IMR-90 (cell line): ENCODE measurements around the gene EMSY. TPM values are rescaled to one million over a fixed set of nuclear protein-coding genes. Genes with fewer than 3 reads are reported as not detected.

ENCODE experiments used
- ATAC-seq: fragments of 200-7000 bp; cut with Tn5 transposase; 2 replicates; pipeline ENCODE4 v1.9.1; 2020; ENCODE audit warnings: low read depth, mild to moderate bottlenecking, moderate library complexity
- BruUV-seq: library from RNA; stranded (reverse); fragments of 400-500 nt; replicated peaks from 2 replicates; lab custom pipeline; 2021; lab: Mats Ljungman, UMichigan
- CTCF ChIA-PET: fragments of 300-600 bp; formaldehyde crosslinking; extraction: SDS; loops from one replicate; lab custom pipeline; 2021; ENCODE audit warnings: antibody characterized with exemption; lab: Yijun Ruan, JAX
- POLR2A ChIA-PET: fragments of 300-600 bp; sonication (Branson Sonifier 250); formaldehyde crosslinking; loops from one replicate; lab custom pipeline; 2022; ENCODE audit warnings: antibody characterized with exemption; ENCODE audit not compliant: unreplicated experiment; lab: Charles Lee
- DNase-seq: peaks from one replicate; pipeline ENCODE4 v3.0.0; 2013
- H2AFZ ChIP-seq: replicated peaks from 2 replicates; pipeline ENCODE3; 2013; ENCODE audit warnings: low read length, mild to moderate bottlenecking; ENCODE audit not compliant: poor library complexity
- H2AK5ac ChIP-seq: 2 replicates; pipeline ENCODE4 v1.6.1; 2013; ENCODE audit warnings: low read depth, low read length, inconsistent platforms
- H2AK9ac ChIP-seq: replicated peaks from 2 replicates; pipeline ENCODE3; 2013; ENCODE audit warnings: mild to moderate bottlenecking, low read depth, low read length, moderate library complexity; ENCODE audit not compliant: poor library complexity
- H2BK120ac ChIP-seq: 2 replicates; pipeline ENCODE4 v1.6.1; 2013; ENCODE audit warnings: low read depth, low read length, inconsistent platforms
- H2BK15ac ChIP-seq: 3 replicates; pipeline ENCODE4 v1.6.1; 2013; ENCODE audit warnings: low read depth, low read length, inconsistent platforms
- H2BK20ac ChIP-seq: 2 replicates; pipeline ENCODE4 v1.6.1; 2013; ENCODE audit warnings: low read depth, mild to moderate bottlenecking, inconsistent platforms, low read length, moderate library complexity
- H2BK5ac ChIP-seq: 2 replicates; pipeline ENCODE4 v1.6.1; 2013; ENCODE audit warnings: mild to moderate bottlenecking, low read depth, low read length, inconsistent platforms; ENCODE audit not compliant: poor library complexity, severe bottlenecking
- H3K14ac ChIP-seq: replicated peaks from 2 replicates; pipeline ENCODE4 v1.6.1; 2013; ENCODE audit warnings: low read depth, low read length, inconsistent platforms
- H3K18ac ChIP-seq: 2 replicates; pipeline ENCODE4 v1.6.1; 2013; ENCODE audit warnings: low read depth, low read length, control low read depth
- H3K23ac ChIP-seq: 2 replicates; pipeline ENCODE4 v1.6.1; 2013; ENCODE audit warnings: low read depth, low read length, inconsistent platforms
- H3K27ac ChIP-seq: 2 replicates; pipeline ENCODE4 v1.5.1; 2013; ENCODE audit warnings: mild to moderate bottlenecking, control low read depth, low read length; ENCODE audit not compliant: insufficient read depth
- H3K27me3 ChIP-seq: 2 replicates; pipeline ENCODE4 v1.6.1; 2013; ENCODE audit warnings: low read length; ENCODE audit not compliant: control insufficient read depth, insufficient read depth
- H3K36me3 ChIP-seq: 2 replicates; pipeline ENCODE4 v1.6.1; 2013; ENCODE audit warnings: low read length, mixed read lengths; ENCODE audit not compliant: control insufficient read depth, insufficient read depth
- H3K4ac ChIP-seq: 2 replicates; pipeline ENCODE4 v1.6.1; 2013; ENCODE audit warnings: low read depth, low read length, inconsistent platforms
- H3K4me1 ChIP-seq: 2 replicates; pipeline ENCODE4 v1.6.1; 2013; ENCODE audit warnings: low read length, mixed read lengths; ENCODE audit not compliant: control insufficient read depth, insufficient read depth
- H3K4me2 ChIP-seq: 2 replicates; pipeline ENCODE4 v1.6.1; 2013; ENCODE audit warnings: low read depth, mild to moderate bottlenecking, control low read depth, low read length, moderate library complexity
- H3K4me3 ChIP-seq: 2 replicates; pipeline ENCODE4 v1.5.1; 2013; ENCODE audit warnings: low read depth, mild to moderate bottlenecking, control low read depth, low read length, moderate library complexity; ENCODE audit not compliant: insufficient read depth
- H3K56ac ChIP-seq: 2 replicates; pipeline ENCODE4 v1.6.1; 2013; ENCODE audit warnings: low read length, inconsistent platforms; ENCODE audit not compliant: insufficient read depth; ENCODE audit errors: extremely low read depth
- H3K79me1 ChIP-seq, 2 experiments: 2 replicates each; pipeline ENCODE4 v1.6.1; 2013; ENCODE audit warnings: low read length in 2 of 2, inconsistent platforms in 1 of 2, low read depth in 1 of 2
- H3K9ac ChIP-seq: 2 replicates; pipeline ENCODE4 v1.6.1; 2013; ENCODE audit warnings: low read depth, low read length, control low read depth
- H3K9me1 ChIP-seq: 2 replicates; pipeline ENCODE4 v1.6.1; 2013; ENCODE audit warnings: low read length, inconsistent platforms; ENCODE audit not compliant: insufficient read depth
- H3K9me3 ChIP-seq: 2 replicates; pipeline ENCODE4 v1.6.1; 2013; ENCODE audit warnings: low read length; ENCODE audit not compliant: control insufficient read depth, insufficient read depth
- H4K20me1 ChIP-seq: 2 replicates; pipeline ENCODE4 v1.6.1; 2013; ENCODE audit warnings: low read length, inconsistent platforms; ENCODE audit not compliant: insufficient read depth
- H4K5ac ChIP-seq: 2 replicates; pipeline ENCODE4 v1.6.1; 2013; ENCODE audit warnings: mild to moderate bottlenecking, low read depth, low read length, control low read depth
- H4K8ac ChIP-seq, 2 experiments: 2 replicates each; pipeline ENCODE4 v1.6.1; 2013; ENCODE audit warnings: low read depth in 2 of 2, low read length in 2 of 2, control low read depth in 1 of 2, inconsistent platforms in 1 of 2
- H4K91ac ChIP-seq: 2 replicates; pipeline ENCODE4 v1.6.1; 2013; ENCODE audit warnings: low read depth, low read length, inconsistent platforms; ENCODE audit not compliant: insufficient read depth
- FOS ChIP-seq: fragments of 150-350 bp; IDR thresholded peaks from 2 replicates; pipeline ENCODE4 v1.6.1; 2016; ENCODE audit warnings: low read depth, low read length
- WGBS, 2 experiments: methylation state at CpG; one replicate each; pipeline versions ENCODE4 v1.1.5 to v1.1.7; 2013; ENCODE audit warnings: missing lambda C conversion rate in 2 of 2; ENCODE audit not compliant: insufficient read length in 1 of 2; ENCODE audit errors: extremely low coverage in 2 of 2; 5-methylcytosine and 5-hydroxymethylcytosine counted together
- dilution Hi-C: fragments of 300-500 bp; cut with HindIII; formaldehyde crosslinking; loops from one replicate; pipeline ENCODE4 v1.14.3; 2018; ENCODE audit warnings: low sequenced_read_pairs; ENCODE audit not compliant: unreplicated experiment
- in situ Hi-C: fragments of 300-500 bp; cut with MboI; formaldehyde crosslinking; loops from 3 replicates; pipeline ENCODE4 v1.14.3; 2019; ENCODE audit warnings: low sequenced_read_pairs, inconsistent platforms, mixed read lengths
- intact Hi-C: fragments of 100-400 bp; cut with micrococcal nuclease; formaldehyde crosslinking; loops from 2 replicates; pipeline ENCODE4 v1.10.0; 2022
- polyA plus RNA-seq, 3 experiments: library from polyadenylated mRNA; depleted of rRNA; stranded (reverse); fragments of >200 nt; gene quantifications; 2 replicates each; pipeline ENCODE4 v1.2.3, GENCODE V29; 2012; ENCODE audit warnings: low replicate concordance in 1 of 3
- total RNA-seq: library from RNA; depleted of rRNA; stranded (reverse); fragments of >200 nt; gene quantifications from 2 replicates; pipeline ENCODE4 v1.2.3, GENCODE V29; 2012

EMSY gene
- total and polyA plus RNA-seq, 2 of the 4 experiments (the other 2 are of a cell fraction): 14.1 to 22.0 TPM

GRCh38 chr11:76562541-76562940 lies 117.7 kb downstream of the EMSY start:
- CTCF ChIA-PET: no interaction called here
- no CpG with 5 or more reads among the region's 3 CpGs for WGBS, 2 experiments
- Histone ChIP-seq H3K9me3 (no peaks in the 10 kb centered on the region; the same call in 1 of the 2 replicates), H2BK5ac (no peak overlapping the region), H3K27ac (no peak overlapping the region), H3K9me1 (0 out of 2 replicates have a peak, but pooled peaks cover 8% of the 10 kb centered on the region), H3K4me1 (no peaks in the 10 kb centered on the region), H3K36me3 (no peaks in the 10 kb centered on the region), H3K23ac (no peak overlapping the region), H3K79me1 (no peaks in the 10 kb centered on the region), H2BK15ac (no peak overlapping the region), H3K4me2 (no peak overlapping the region), H2BK20ac (no peak overlapping the region), H2AK9ac (no peak overlapping the region), H4K5ac (no peak overlapping the region), H4K20me1 (no peaks in the 10 kb centered on the region), H4K91ac (no peak overlapping the region), H3K9ac (no peak overlapping the region), H3K14ac (no peak overlapping the region), H4K8ac (no peak overlapping the region), H2AK5ac (no peak overlapping the region), H3K56ac (no peak overlapping the region), H2BK120ac (no peak overlapping the region), H3K4me3 (no peak overlapping the region), H2AFZ (no peak overlapping the region), H3K4ac (no peak overlapping the region), H3K18ac (no peak overlapping the region), H3K27me3 (no peaks in the 10 kb centered on the region)
- POLR2A ChIA-PET: no interaction called here
- in situ Hi-C loops (no loop called here), dilution Hi-C loops (no loop called here), intact Hi-C loops (no loop called here)
- ATAC-seq (no peak), DNase-seq (no peak)
- no TSS peak for BruUV-seq
- TF ChIP-seq FOS: no peak
